Keratinocyte (primary cell): ENCODE data around the gene C1orf122. TPM values are rescaled to one million over a fixed set of nuclear protein-coding genes. Genes with fewer than 3 reads are reported as not detected.

Source experiments
- DNase-seq: peaks from one replicate; pipeline ENCODE4 v3.0.0-alpha.2; 2011; ENCODE audit warnings: low read depth, missing footprints, low spot score
- FAIRE-seq: peaks from 2 replicates; lab custom pipeline; 2011; peaks lifted over from hg19 to GRCh38; lab: Jason Lieb, UNC
- H2AFZ ChIP-seq: 2 replicates; pipeline ENCODE4 v1.6.0; 2012; ENCODE audit warnings: low read length, control low read depth, inconsistent platforms; ENCODE audit not compliant: control insufficient read depth
- H3K27ac ChIP-seq: 2 replicates; pipeline ENCODE4 v1.5.1; 2011; ENCODE audit warnings: low read length; ENCODE audit not compliant: control insufficient read depth, insufficient read depth
- H3K27me3 ChIP-seq: 3 replicates; pipeline ENCODE4 v1.6.0; 2011; ENCODE audit warnings: low read length; ENCODE audit not compliant: control insufficient read depth, insufficient read depth; ENCODE audit errors: extremely low read depth
- H3K36me3 ChIP-seq, 2 experiments: 2 replicates in 1 of 2; 3 replicates in 1 of 2; pipeline ENCODE4 v1.5.1; 2011; ENCODE audit warnings: low read length in 2 of 2, mild to moderate bottlenecking in 1 of 2; ENCODE audit not compliant: control insufficient read depth in 2 of 2, insufficient read depth in 2 of 2; ENCODE audit errors: extremely low read depth in 1 of 2
- H3K4me1 ChIP-seq: 3 replicates; pipeline ENCODE4 v1.5.1; 2011; ENCODE audit warnings: low read length; ENCODE audit not compliant: control insufficient read depth, insufficient read depth; ENCODE audit errors: extremely low read depth
- H3K4me2 ChIP-seq: 3 replicates; pipeline ENCODE4 v1.6.0; 2011; ENCODE audit warnings: low read depth, low read length; ENCODE audit not compliant: control insufficient read depth, insufficient read depth; ENCODE audit errors: extremely low read depth
- H3K4me3 ChIP-seq, 3 experiments: fragments of 200-600 bp in 1 of 3; sonication (generic) in 1 of 3; 2 replicates in 2 of 3; 3 replicates in 1 of 3; pipeline ENCODE4 v1.5.1; 2011 to 2016; ENCODE audit warnings: low read length in 3 of 3, mild to moderate bottlenecking in 3 of 3, control low read depth in 2 of 3, inconsistent platforms in 1 of 3, low read depth in 1 of 3, mixed read lengths in 1 of 3, mixed run types in 1 of 3, moderate library complexity in 1 of 3; ENCODE audit not compliant: control insufficient read depth in 2 of 3, insufficient read depth in 2 of 3; ENCODE audit errors: extremely low read depth in 1 of 3
- H3K79me2 ChIP-seq: 2 replicates; pipeline ENCODE4 v1.6.0; 2012; ENCODE audit warnings: low read length; ENCODE audit not compliant: control insufficient read depth, insufficient read depth
- H3K9ac ChIP-seq: 3 replicates; pipeline ENCODE4 v1.6.0; 2011; ENCODE audit warnings: low read length; ENCODE audit not compliant: control insufficient read depth, insufficient read depth; ENCODE audit errors: extremely low read depth
- H3K9me1 ChIP-seq: 3 replicates; pipeline ENCODE4 v1.6.0; 2011; ENCODE audit warnings: low read length; ENCODE audit not compliant: control insufficient read depth, insufficient read depth; ENCODE audit errors: extremely low read depth
- H3K9me3 ChIP-seq: 2 replicates; pipeline ENCODE4 v1.5.1; 2012; ENCODE audit warnings: low read depth, low read length; ENCODE audit not compliant: control insufficient read depth
- H4K20me1 ChIP-seq: 3 replicates; pipeline ENCODE4 v1.6.0; 2011; ENCODE audit warnings: low read length; ENCODE audit not compliant: control insufficient read depth, insufficient read depth; ENCODE audit errors: extremely low read depth
- CTCF ChIP-seq, 3 experiments: IDR thresholded peaks in 1 of 3; conservative IDR thresholded peaks in 1 of 3; optimal IDR thresholded peaks in 1 of 3; 2 replicates in 2 of 3; 3 replicates in 1 of 3; pipeline versions ENCODE3 to v1.5.1; 2011; ENCODE audit warnings: low read length in 3 of 3, mild to moderate bottlenecking in 3 of 3, moderate library complexity in 2 of 3, control low read depth in 1 of 3, inconsistent platforms in 1 of 3; ENCODE audit not compliant: insufficient read depth in 2 of 3; ENCODE audit errors: extremely low read depth in 1 of 3
- EZH2 ChIP-seq: IDR thresholded peaks from one replicate; pipeline ENCODE4 v1.6.1; 2012; ENCODE audit warnings: inconsistent platforms, mild to moderate bottlenecking, low read length, moderate library complexity
- dilution Hi-C: fragments of 300-500 bp; cut with MboI; formaldehyde crosslinking; loops from one replicate; pipeline ENCODE4 v1.7.0; 2020; ENCODE audit warnings: low sequenced_read_pairs; ENCODE audit not compliant: extremely low pct_ligation_motif_present
- polyA plus RNA-seq, 5 experiments: library from polyadenylated mRNA; depleted of rRNA in 3 of 5; stranded (reverse) in 3 of 5; stranded (forward) in 1 of 5; unstranded in 1 of 5; fragments of >200 nt; gene quantifications; 1 replicate in 1 of 5; 2 replicates in 3 of 5; 3 replicates in 1 of 5; pipeline versions ENCODE4 v1.2.1 to v1.2.3, GENCODE V29; 2011 to 2012; ENCODE audit warnings: missing spikeins in 2 of 5, low read depth in 1 of 5, low replicate concordance in 1 of 5

Gene C1orf122
- polyA plus RNA-seq, 1 donor (not counting 4 experiments of a cell fraction or from before 2014, with no cell fraction given) = 25.8 TPM

GRCh38 chr1:37844536-37844935, 36.9 kb downstream of the C1orf122 start:
- H3K4me2 ChIP-seq = no peak overlapping the region
- no peaks in the 10 kb centered on the region for H3K4me1 ChIP-seq
- H2AFZ ChIP-seq = no peak overlapping the region
- no peaks in the 10 kb centered on the region for H3K9me1 ChIP-seq
- dilution Hi-C loops = no loop called here
- no peak for FAIRE-seq
- peaks cover 4% of the 10 kb centered on the region for H4K20me1 ChIP-seq
- H3K4me3 ChIP-seq = no peak overlapping the region
- H3K27me3 ChIP-seq = no peaks in the 10 kb centered on the region
- H3K79me2 ChIP-seq = peaks cover 60% of the 10 kb centered on the region
- no peak for DNase-seq
- no peak overlapping the region for H3K9ac ChIP-seq
- peaks cover 13 to 24% of the 10 kb centered on the region in 2 experiments for H3K36me3 ChIP-seq
- H3K27ac ChIP-seq = no peak overlapping the region
- TF ChIP-seq CTCF (optimal IDR thresholded peaks at IDR 0.05 in 1 of 3, IDR thresholded peaks at IDR 0.05 in 1 of 3, conservative IDR thresholded peaks at IDR 0.05 in 1 of 3; ENCODE audit: extremely low read depth in 1 of 3, insufficient read depth in 2 of 3, low read length in 3 of 3) (no peak), EZH2 (no peak)
- no peaks in the 10 kb centered on the region for H3K9me3 ChIP-seq

GRCh38 chr1:37845049-37845646, 37.6 kb downstream of the C1orf122 start:
- Histone ChIP-seq H3K79me2 (peaks cover 66% of the 10 kb centered on the region), H3K9ac (no peak overlapping the region), H2AFZ (no peak overlapping the region), H3K4me1 (no peaks in the 10 kb centered on the region), H3K9me1 (no peaks in the 10 kb centered on the region), H4K20me1 (peaks cover 4% of the 10 kb centered on the region), H3K27ac (no peak overlapping the region), H3K36me3 (peaks cover 13 to 20% of the 10 kb centered on the region in 2 experiments), H3K4me2 (no peak overlapping the region), H3K27me3 (no peaks in the 10 kb centered on the region), H3K9me3 (no peaks in the 10 kb centered on the region), H3K4me3 (no peak overlapping the region)
- DNase-seq (no peak), FAIRE-seq (no peak)
- TF ChIP-seq EZH2 = no peak
- TF ChIP-seq CTCF (optimal IDR thresholded peaks at IDR 0.05 in 1 of 3, IDR thresholded peaks at IDR 0.05 in 1 of 3, conservative IDR thresholded peaks at IDR 0.05 in 1 of 3; ENCODE audit: extremely low read depth in 1 of 3, insufficient read depth in 2 of 3, low read length in 3 of 3) = no peak
- dilution Hi-C loops = no loop called here
